ENCODE data around the gene SCN3A. TPM values are rescaled to one million over a fixed set of nuclear protein-coding genes. Genes with fewer than 3 reads are reported as not detected.

The SCN3A gene
- total and polyA plus RNA-seq, 2 of the 4 experiments (the other 2 are of a cell fraction): 0.26 to 0.90 TPM

DNA sequence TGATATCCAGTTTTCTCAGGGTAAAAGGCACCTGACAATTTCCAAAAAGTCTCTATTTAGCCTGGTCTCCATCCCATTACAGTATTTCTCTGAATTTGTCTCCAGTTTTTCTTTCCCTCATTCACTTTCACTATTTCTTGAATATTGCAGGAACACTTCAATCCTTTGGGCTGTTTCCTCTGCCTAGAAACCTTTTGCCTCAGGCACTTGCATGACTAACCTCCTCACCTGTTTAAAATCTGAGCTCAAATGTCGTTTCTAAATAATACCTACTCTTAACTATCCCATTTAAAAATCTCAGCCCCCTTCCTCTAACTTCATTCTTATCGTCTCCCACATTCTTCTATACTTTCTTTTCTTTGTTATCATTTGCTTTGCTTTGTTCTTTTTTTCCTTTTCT is 44.4 kb upstream of the SCN3A start:
- H2BK20ac ChIP-seq (ENCODE audit: low read depth, low read length): no peak overlapping the region
- H4K91ac ChIP-seq (ENCODE audit: insufficient read depth, low read depth, low read length): no peak overlapping the region
- no peak overlapping the region for H2AK5ac ChIP-seq (ENCODE audit: low read depth, low read length)
- no peak overlapping the region for H2BK120ac ChIP-seq (ENCODE audit: low read depth, low read length)
- no peak overlapping the region for H3K27ac ChIP-seq (ENCODE audit: insufficient read depth, low read length)
- H3K9me3 ChIP-seq (ENCODE audit: control insufficient read depth, insufficient read depth, low read length): no peaks in the 10 kb centered on the region
- H3K14ac ChIP-seq (replicated peaks; ENCODE audit: low read depth, low read length): no peak overlapping the region
- no peak overlapping the region for H2BK5ac ChIP-seq (ENCODE audit: low read depth, low read length, poor library complexity, severe bottlenecking)
- H3K23ac ChIP-seq (ENCODE audit: low read depth, low read length): no peak overlapping the region
- no peak overlapping the region for H3K18ac ChIP-seq (ENCODE audit: low read depth, low read length)
- no peak overlapping the region for H3K4ac ChIP-seq (ENCODE audit: low read depth, low read length)
- H2AK9ac ChIP-seq (replicated peaks; ENCODE audit: low read depth, low read length, poor library complexity): no peak overlapping the region
- TF ChIP-seq SMC3 (IDR thresholded peaks at IDR 0.05; ENCODE audit: low read depth, low read length) (no peak), FOS (IDR thresholded peaks at IDR 0.05; ENCODE audit: low read depth, low read length) (no peak), MXI1 (IDR thresholded peaks at IDR 0.05; ENCODE audit: borderline replicate concordance, low read depth, low read length) (no peak), RAD21 (IDR thresholded peaks at IDR 0.05; ENCODE audit: low read length) (no peak), MAFK (IDR thresholded peaks at IDR 0.05; ENCODE audit: low read depth, low read length) (no peak), MAZ (IDR thresholded peaks at IDR 0.05; ENCODE audit: borderline replicate concordance, low read depth, low read length) (no peak), BHLHE40 (IDR thresholded peaks at IDR 0.05; ENCODE audit: low read depth, low read length) (no peak), NFE2L2 (IDR thresholded peaks at IDR 0.05; ENCODE audit: low read depth, low read length) (no peak), CHD1 (IDR thresholded peaks at IDR 0.05; ENCODE audit: low read depth, low read length) (no peak), POLR2A (IDR thresholded peaks at IDR 0.05; ENCODE audit: low read depth, low read length) (no peak), RFX5 (IDR thresholded peaks at IDR 0.05; ENCODE audit: low read depth, low read length) (no peak), RCOR1 (IDR thresholded peaks at IDR 0.05; ENCODE audit: insufficient replicate concordance, low read length) (no peak), USF2 (IDR thresholded peaks at IDR 0.05; ENCODE audit: low read depth, low read length) (no peak), CEBPB (IDR thresholded peaks at IDR 0.05; ENCODE audit: low read depth, low read length) (no peak)
- TF ChIP-seq, protein P1, sequence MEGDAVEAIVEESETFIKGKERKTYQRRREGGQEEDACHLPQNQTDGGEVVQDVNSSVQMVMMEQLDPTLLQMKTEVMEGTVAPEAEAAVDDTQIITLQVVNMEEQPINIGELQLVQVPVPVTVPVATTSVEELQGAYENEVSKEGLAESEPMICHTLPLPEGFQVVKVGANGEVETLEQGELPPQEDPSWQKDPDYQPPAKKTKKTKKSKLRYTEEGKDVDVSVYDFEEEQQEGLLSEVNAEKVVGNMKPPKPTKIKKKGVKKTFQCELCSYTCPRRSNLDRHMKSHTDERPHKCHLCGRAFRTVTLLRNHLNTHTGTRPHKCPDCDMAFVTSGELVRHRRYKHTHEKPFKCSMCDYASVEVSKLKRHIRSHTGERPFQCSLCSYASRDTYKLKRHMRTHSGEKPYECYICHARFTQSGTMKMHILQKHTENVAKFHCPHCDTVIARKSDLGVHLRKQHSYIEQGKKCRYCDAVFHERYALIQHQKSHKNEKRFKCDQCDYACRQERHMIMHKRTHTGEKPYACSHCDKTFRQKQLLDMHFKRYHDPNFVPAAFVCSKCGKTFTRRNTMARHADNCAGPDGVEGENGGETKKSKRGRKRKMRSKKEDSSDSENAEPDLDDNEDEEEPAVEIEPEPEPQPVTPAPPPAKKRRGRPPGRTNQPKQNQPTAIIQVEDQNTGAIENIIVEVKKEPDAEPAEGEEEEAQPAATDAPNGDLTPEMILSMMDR (conservative IDR thresholded peaks at IDR 0.05; ENCODE audit: low read depth, low read length): no peak
- TF ChIP-seq, protein P2, sequence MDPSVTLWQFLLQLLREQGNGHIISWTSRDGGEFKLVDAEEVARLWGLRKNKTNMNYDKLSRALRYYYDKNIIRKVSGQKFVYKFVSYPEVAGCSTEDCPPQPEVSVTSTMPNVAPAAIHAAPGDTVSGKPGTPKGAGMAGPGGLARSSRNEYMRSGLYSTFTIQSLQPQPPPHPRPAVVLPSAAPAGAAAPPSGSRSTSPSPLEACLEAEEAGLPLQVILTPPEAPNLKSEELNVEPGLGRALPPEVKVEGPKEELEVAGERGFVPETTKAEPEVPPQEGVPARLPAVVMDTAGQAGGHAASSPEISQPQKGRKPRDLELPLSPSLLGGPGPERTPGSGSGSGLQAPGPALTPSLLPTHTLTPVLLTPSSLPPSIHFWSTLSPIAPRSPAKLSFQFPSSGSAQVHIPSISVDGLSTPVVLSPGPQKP (IDR thresholded peaks at IDR 0.05; ENCODE audit: borderline replicate concordance, low read depth, low read length): no peak
- H3K79me1 ChIP-seq (ENCODE audit: low read depth in 1 of 2, low read length in 2 of 2): no peaks in the 10 kb centered on the region
- no peak overlapping the region for H4K5ac ChIP-seq (ENCODE audit: low read depth, low read length)
- no peaks in the 10 kb centered on the region for H4K20me1 ChIP-seq (ENCODE audit: insufficient read depth, low read length)
- no peaks in the 10 kb centered on the region for H3K9me1 ChIP-seq (ENCODE audit: insufficient read depth, low read length)
- in situ Hi-C loops (cut with MboI; ENCODE audit: low sequenced_read_pairs) (no loop called here), intact Hi-C loops (cut with micrococcal nuclease) (no loop called here), dilution Hi-C loops (cut with HindIII; ENCODE audit: low sequenced_read_pairs, unreplicated experiment) (no loop called here)
- WGBS, 2 experiments (ENCODE audit: extremely low coverage in 2 of 2, insufficient read length in 1 of 2): 0 to 100% methylated on average over 1 of the region's 2 CpGs
- no peak overlapping the region for H3K9ac ChIP-seq (ENCODE audit: low read depth, low read length)
- H3K36me3 ChIP-seq (ENCODE audit: control insufficient read depth, insufficient read depth, low read length): no peaks in the 10 kb centered on the region
- no peak overlapping the region for H3K56ac ChIP-seq (ENCODE audit: extremely low read depth, insufficient read depth, low read length)
- no peaks in the 10 kb centered on the region for H3K4me1 ChIP-seq (ENCODE audit: control insufficient read depth, insufficient read depth, low read length)
- H4K8ac ChIP-seq (ENCODE audit: low read depth in 2 of 2, low read length in 2 of 2): no peak overlapping the region
- H3K27me3 ChIP-seq (ENCODE audit: control insufficient read depth, insufficient read depth, low read length): no peaks in the 10 kb centered on the region
- no TSS peak for BruUV-seq (replicated peaks)
- H2BK15ac ChIP-seq (ENCODE audit: low read depth, low read length): no peak overlapping the region
- DNase-seq: no peak
- ChIA-PET POLR2A (ENCODE audit: unreplicated experiment) (no interaction called here), CTCF (no interaction called here)
- H3K4me3 ChIP-seq (ENCODE audit: insufficient read depth, low read depth, low read length): no peak overlapping the region
- H2AFZ ChIP-seq (replicated peaks; ENCODE audit: low read length, poor library complexity): no peak overlapping the region
- no peak for ATAC-seq (ENCODE audit: low read depth)
- no peak overlapping the region for H3K4me2 ChIP-seq (ENCODE audit: low read depth, low read length)

Data from IMR-90 (cell line).